H1 (cell line): ENCODE measurements around the gene STK11IP. TPM values are rescaled to one million over a fixed set of nuclear protein-coding genes. Genes with fewer than 3 reads are reported as not detected.

ENCODE experiments used
- CTCF ChIA-PET: fragments of 300-600 bp; sonication (Branson Sonifier 250); formaldehyde crosslinking; loops from one replicate; lab custom pipeline; 2021; ENCODE audit not compliant: partially characterized antibody; lab: Charles Lee
- POLR2A ChIA-PET: fragments of 300-600 bp; sonication (Branson Sonifier 250); formaldehyde crosslinking; loops from one replicate; lab custom pipeline; 2021; ENCODE audit warnings: inconsistent platforms; ENCODE audit not compliant: partially characterized antibody; lab: Charles Lee
- DNase-seq, 2 experiments: peaks; one replicate each; pipeline versions ENCODE4 v3.0.0 to v3.0.0-alpha.2; 2010 to 2022; ENCODE audit warnings: low spot score in 2 of 2, low read depth in 1 of 2, mixed read lengths in 1 of 2
- FAIRE-seq: peaks from 2 replicates; lab custom pipeline; 2011; peaks lifted over from hg19 to GRCh38; lab: Jason Lieb, UNC
- H2AFZ ChIP-seq: 2 replicates; pipeline ENCODE4 v1.8.1; 2012; ENCODE audit warnings: low read length, inconsistent platforms
- H2AK5ac ChIP-seq: 2 replicates; pipeline ENCODE4 v1.6.1; 2013; ENCODE audit warnings: low read depth, low read length
- H2BK120ac ChIP-seq: replicated peaks from 2 replicates; pipeline ENCODE3; 2013; ENCODE audit warnings: low read depth, low read length, inconsistent platforms
- H2BK12ac ChIP-seq: 2 replicates; pipeline ENCODE4 v1.6.1; 2013; ENCODE audit warnings: low read depth, low read length
- H2BK15ac ChIP-seq: 2 replicates; pipeline ENCODE4 v1.6.1; 2013; ENCODE audit warnings: low read length
- H2BK20ac ChIP-seq: 2 replicates; pipeline ENCODE4 v1.6.1; 2013; ENCODE audit warnings: low read length
- H2BK5ac ChIP-seq: 2 replicates; pipeline ENCODE4 v1.6.1; 2013; ENCODE audit warnings: low read depth, low read length
- H3K14ac ChIP-seq: 2 replicates; pipeline ENCODE4 v1.6.1; 2013; ENCODE audit warnings: inconsistent platforms; ENCODE audit not compliant: insufficient read length
- H3K18ac ChIP-seq: 2 replicates; pipeline ENCODE4 v1.6.1; 2013; ENCODE audit warnings: low read length; ENCODE audit errors: extremely low read depth
- H3K23ac ChIP-seq: 2 replicates; pipeline ENCODE4 v1.6.1; 2013; ENCODE audit warnings: inconsistent platforms; ENCODE audit not compliant: insufficient read length
- H3K23me2 ChIP-seq: 2 replicates; pipeline ENCODE4 v1.6.1; 2013; ENCODE audit warnings: low read depth, low read length
- H3K27ac ChIP-seq: 2 replicates; pipeline ENCODE4 v1.6.1; 2011; ENCODE audit warnings: low read depth, low read length, inconsistent platforms
- H3K27me3 ChIP-seq, 4 experiments: replicated peaks in 1 of 4; 1 replicate in 1 of 4; 2 replicates in 3 of 4; pipeline versions ENCODE4 v1.6.1 to v1.8.1; 2011 to 2013; ENCODE audit warnings: low read length in 3 of 4, mild to moderate bottlenecking in 3 of 4, inconsistent platforms in 2 of 4, mixed read lengths in 2 of 4, moderate library complexity in 1 of 4; ENCODE audit not compliant: control insufficient read depth in 3 of 4, insufficient read depth in 3 of 4; ENCODE audit errors: extremely low read depth in 1 of 4
- H3K36me3 ChIP-seq, 4 experiments: 2 replicates each; pipeline versions ENCODE4 v1.6.1 to v1.8.1; 2011 to 2013; ENCODE audit warnings: mild to moderate bottlenecking in 4 of 4, low read length in 3 of 4, moderate library complexity in 2 of 4, control low read depth in 1 of 4, inconsistent platforms in 1 of 4; ENCODE audit not compliant: insufficient read depth in 4 of 4, control insufficient read depth in 2 of 4
- H3K4ac ChIP-seq: replicated peaks from 2 replicates; pipeline ENCODE3; 2013; ENCODE audit warnings: low read length, low read depth, mixed read lengths, inconsistent platforms; ENCODE audit not compliant: insufficient read length
- H3K4me1 ChIP-seq, 4 experiments: replicated peaks in 1 of 4; 1 replicate in 1 of 4; 2 replicates in 3 of 4; pipeline versions ENCODE4 v1.6.1 to v1.8.1; 2011 to 2013; ENCODE audit warnings: low read length in 3 of 4, inconsistent platforms in 2 of 4, mixed read lengths in 1 of 4; ENCODE audit not compliant: insufficient read depth in 4 of 4, control insufficient read depth in 3 of 4
- H3K4me2 ChIP-seq, 2 experiments: 2 replicates each; pipeline versions ENCODE4 v1.6.1 to v1.8.1; 2011 to 2013; ENCODE audit warnings: low read depth in 2 of 2, low read length in 2 of 2, control low read depth in 1 of 2, inconsistent platforms in 1 of 2, mild to moderate bottlenecking in 1 of 2; ENCODE audit not compliant: insufficient read depth in 1 of 2
- H3K4me3 ChIP-seq, 4 experiments: fragments of 200-600, 300-600 bp in 1 of 4; sonication (generic), shearing (Covaris generic), sonication (Bioruptor Twin) in 1 of 4; 2 replicates each; pipeline versions ENCODE4 v1.5.1 to v1.8.1; 2011 to 2016; ENCODE audit warnings: low read length in 4 of 4, low read depth in 3 of 4, control low read depth in 2 of 4, inconsistent platforms in 2 of 4, mild to moderate bottlenecking in 2 of 4, mixed read lengths in 1 of 4, moderate library complexity in 1 of 4; ENCODE audit not compliant: insufficient read depth in 2 of 4; ENCODE audit errors: extremely low read depth in 1 of 4
- H3K56ac ChIP-seq: replicated peaks from 2 replicates; pipeline ENCODE3; 2013; ENCODE audit warnings: low read depth, mild to moderate bottlenecking, mixed read lengths, low read length, inconsistent platforms; ENCODE audit not compliant: insufficient read length
- H3K79me1 ChIP-seq: 2 replicates; pipeline ENCODE4 v1.6.1; 2013; ENCODE audit warnings: low read depth, low read length, control low read depth
- H3K79me2 ChIP-seq, 2 experiments: 2 replicates each; pipeline versions ENCODE4 v1.6.1 to v1.8.1; 2012 to 2013; ENCODE audit warnings: low read length in 2 of 2, mild to moderate bottlenecking in 2 of 2, inconsistent platforms in 1 of 2; ENCODE audit not compliant: insufficient read depth in 2 of 2, control insufficient read depth in 1 of 2
- H3K9ac ChIP-seq, 4 experiments: replicated peaks in 1 of 4; 1 replicate in 1 of 4; 2 replicates in 3 of 4; pipeline versions ENCODE4 v1.6.1 to v1.8.1; 2011 to 2013; ENCODE audit warnings: low read depth in 3 of 4, low read length in 3 of 4, control low read depth in 2 of 4, mild to moderate bottlenecking in 2 of 4, moderate library complexity in 2 of 4, inconsistent platforms in 1 of 4; ENCODE audit errors: extremely low read depth in 1 of 4
- H3K9me3 ChIP-seq, 2 experiments: 2 replicates each; pipeline versions ENCODE4 v1.6.1 to v1.8.1; 2012 to 2013; ENCODE audit warnings: mild to moderate bottlenecking in 2 of 2, moderate library complexity in 2 of 2, control low read depth in 1 of 2, inconsistent platforms in 1 of 2, low read depth in 1 of 2, low read length in 1 of 2, mixed read lengths in 1 of 2; ENCODE audit not compliant: insufficient read depth in 2 of 2
- H4K20me1 ChIP-seq, 2 experiments: replicated peaks in 1 of 2; 2 replicates each; pipeline versions ENCODE3 to v1.8.1; 2011 to 2013; ENCODE audit warnings: inconsistent platforms in 2 of 2, low read length in 2 of 2, mild to moderate bottlenecking in 1 of 2; ENCODE audit not compliant: insufficient read depth in 2 of 2, control insufficient read depth in 1 of 2
- H4K5ac ChIP-seq: 2 replicates; pipeline ENCODE4 v1.6.1; 2013; ENCODE audit warnings: low read length, low read depth, mixed read lengths, inconsistent platforms; ENCODE audit not compliant: insufficient read length
- H4K8ac ChIP-seq: 2 replicates; pipeline ENCODE4 v1.8.0; 2013; ENCODE audit warnings: mild to moderate bottlenecking, moderate library complexity, low read length, inconsistent platforms; ENCODE audit not compliant: insufficient read depth; ENCODE audit errors: extremely low read depth
- H4K91ac ChIP-seq: replicated peaks from 2 replicates; pipeline ENCODE3; 2013; ENCODE audit warnings: low read length, mixed read lengths, inconsistent platforms; ENCODE audit not compliant: insufficient read length
- BACH1 ChIP-seq: IDR thresholded peaks from 2 replicates; pipeline ENCODE4 v1.6.1; 2012; ENCODE audit warnings: low read length, improper control_type of control experiment
- CHD1 ChIP-seq: IDR thresholded peaks from 2 replicates; pipeline ENCODE4 v1.6.1; 2012; ENCODE audit warnings: low read depth, low read length, improper control_type of control experiment
- FOSL1 ChIP-seq: IDR thresholded peaks from 2 replicates; pipeline ENCODE4 v1.6.1; 2011; ENCODE audit warnings: mild to moderate bottlenecking, low read depth, low read length, moderate library complexity; ENCODE audit not compliant: insufficient read depth
- GTF2F1 ChIP-seq: IDR thresholded peaks from 2 replicates; pipeline ENCODE4 v1.6.1; 2012; ENCODE audit warnings: low read depth, low read length, improper control_type of control experiment, borderline replicate concordance
- KDM1A ChIP-seq: fragments of 200-600, 300-600 bp; sonication (generic); IDR thresholded peaks from 2 replicates; pipeline ENCODE4 v1.7.1; 2016; ENCODE audit warnings: mild to moderate bottlenecking, low read length, borderline replicate concordance
- KDM4A ChIP-seq: IDR thresholded peaks from one replicate; pipeline ENCODE4 v1.7.1; 2012; ENCODE audit warnings: low read depth, mild to moderate bottlenecking, moderate library complexity, low read length, inconsistent platforms; ENCODE audit not compliant: severe bottlenecking
- PHF8 ChIP-seq: fragments of 200-600 bp; sonication (generic); conservative IDR thresholded peaks from 2 replicates; pipeline ENCODE4 v1.7.1; 2012; ENCODE audit warnings: low read depth, mild to moderate bottlenecking, inconsistent platforms, low read length, moderate library complexity
- POLR2A ChIP-seq, 2 experiments: IDR thresholded peaks; 1 replicate in 1 of 2; 2 replicates in 1 of 2; pipeline ENCODE4 v1.6.1; 2011; ENCODE audit warnings: low read depth in 2 of 2, low read length in 2 of 2, mild to moderate bottlenecking in 2 of 2; ENCODE audit errors: control extremely low read depth in 1 of 2
- RBBP5 ChIP-seq: IDR thresholded peaks from 2 replicates; pipeline ENCODE4 v1.7.1; 2012; ENCODE audit warnings: low read depth, mild to moderate bottlenecking, inconsistent platforms, low read length, moderate library complexity, borderline replicate concordance
- RFX5 ChIP-seq: IDR thresholded peaks from 2 replicates; pipeline ENCODE4 v1.6.1; 2011; ENCODE audit warnings: low read depth, low read length, improper control_type of control experiment, borderline replicate concordance
- SIX5 ChIP-seq: IDR thresholded peaks from 2 replicates; pipeline ENCODE4 v1.6.1; 2011; ENCODE audit warnings: mild to moderate bottlenecking, low read depth, low read length
- SP1 ChIP-seq: IDR thresholded peaks from 2 replicates; pipeline ENCODE4 v1.6.1; 2011; ENCODE audit warnings: low read depth, low read length
- SUZ12 ChIP-seq: fragments of 200-600 bp; sonication (generic); IDR thresholded peaks from 2 replicates; pipeline ENCODE4 v1.6.1; 2012; ENCODE audit warnings: mild to moderate bottlenecking, inconsistent platforms, low read length, moderate library complexity, mixed read lengths
- WGBS, 2 experiments: shearing (Covaris generic) in 1 of 2; methylation state at CpG; one replicate each; pipeline versions ENCODE4 v1.1.6 to v1.1.7; 2013 to 2015; ENCODE audit warnings: low lambda C conversion rate in 2 of 2, mixed read lengths in 2 of 2, inconsistent platforms in 1 of 2, low coverage in 1 of 2, missing lambda C conversion rate in 1 of 2; ENCODE audit not compliant: insufficient replicate concordance in 2 of 2, insufficient coverage in 1 of 2, insufficient read length in 1 of 2; ENCODE audit errors: extremely low coverage in 1 of 2, missing lambda C conversion rate in 1 of 2; 5-methylcytosine and 5-hydroxymethylcytosine counted together
- polyA plus RNA-seq, 7 experiments: library from polyadenylated mRNA; depleted of rRNA in 3 of 7; stranded (reverse) in 5 of 7; unstranded in 2 of 7; fragments of >200 nt in 5 of 7; fragments of 200-250 nt in 2 of 7; gene quantifications; 1 replicate in 5 of 7; 2 replicates in 1 of 7; 4 replicates in 1 of 7; pipeline versions ENCODE4 v1.2.1 to v1.2.3, GENCODE V29; 2011 to 2013; ENCODE audit warnings: missing spikeins in 2 of 7, mixed read lengths in 2 of 7
- total RNA-seq: library from RNA; stranded (reverse); fragmentation: NEBNext Ultra II Directional; extraction: Animal tissue kit (Norgen Biotek cat#: 25700); gene quantifications from 2 replicates; pipeline ENCODE4 v1.2.1, GENCODE V29; 2021
- TF ChIP-seq, protein P1 (sequence below): IDR thresholded peaks from 2 replicates; pipeline ENCODE4 v1.6.1; 2011; ENCODE audit warnings: low read depth, mild to moderate bottlenecking, low read length; ENCODE audit not compliant: insufficient read depth

Gene STK11IP
- total and polyA plus RNA-seq, 2 of the 8 experiments (the other 6 are each of a cell fraction or from before 2014, with no cell fraction given) = 18.5 to 29.6 TPM

DNA sequence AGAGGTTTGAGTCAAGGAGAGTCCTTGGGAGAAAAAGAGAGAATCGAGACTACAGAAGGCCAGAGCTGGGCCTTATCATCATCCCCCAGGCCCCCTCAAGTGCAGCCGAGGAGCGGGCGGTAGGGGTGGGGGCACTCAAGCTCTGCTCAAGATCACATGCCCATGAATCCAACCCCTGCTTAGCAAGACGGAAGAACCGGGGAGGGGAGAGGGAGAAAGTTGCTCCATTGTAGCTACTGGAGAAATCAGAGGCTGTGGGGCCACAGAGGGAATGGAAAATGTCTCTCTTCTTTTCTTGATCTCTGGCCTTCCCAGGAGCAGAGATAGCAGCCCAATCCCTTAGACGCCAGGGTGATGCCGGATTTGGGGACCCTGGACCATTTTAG lies 44.4 kb downstream of the STK11IP start:
- no peak overlapping the region for H2AK5ac ChIP-seq
- CTCF ChIA-PET = interaction anchor here (0.7 to 22.0 kb wide), 52 partner anchors 9 to 1217 kb away, joined by 3 to 356 read pairs (median 5); partner anchors contain the start of genes CHPF and TMEM198
- no peak overlapping the region for H4K8ac ChIP-seq
- H3K27ac ChIP-seq = no peak overlapping the region
- H2AFZ ChIP-seq = no peak overlapping the region
- no peak overlapping the region for H3K14ac ChIP-seq
- no peak overlapping the region for H3K56ac ChIP-seq
- no peak overlapping the region for H3K23ac ChIP-seq
- H3K4me2 ChIP-seq = no peak overlapping the region
- H3K36me3 ChIP-seq = no peaks in the 10 kb centered on the region
- H4K20me1 ChIP-seq = peaks cover 0 to 3% of the 10 kb centered on the region in 2 experiments
- H3K23me2 ChIP-seq = peaks cover 3% of the 10 kb centered on the region; the same call in 1 of the 2 replicates
- no peak overlapping the region for H4K91ac ChIP-seq
- FAIRE-seq (no peak), DNase-seq (no peak)
- WGBS, 2 experiments = 79% methylated on average over 8 of the region's 8 CpGs; no CpG with 5 or more reads in 1 of the 2 experiments
- H3K4me3 ChIP-seq = no peak overlapping the region
- H3K18ac ChIP-seq = no peak overlapping the region; the same call in 1 of the 2 replicates
- H3K4me1 ChIP-seq = peaks cover 0 to 6% (median 2%) of the 10 kb centered on the region in 4 experiments; a peak in 5 of 7 replicates
- no peak overlapping the region for H3K4ac ChIP-seq
- no peaks in the 10 kb centered on the region for H3K79me2 ChIP-seq
- no peak overlapping the region for H2BK15ac ChIP-seq
- no peaks in the 10 kb centered on the region for H3K79me1 ChIP-seq
- H2BK12ac ChIP-seq = no peak overlapping the region
- POLR2A ChIA-PET = interaction anchor here (1.2 to 3.1 kb wide), 5 partner anchors 9 to 80 kb away, joined by 3 to 11 read pairs (median 5); no protein-coding TSS in a partner anchor
- H2BK5ac ChIP-seq = no peak overlapping the region
- no peak overlapping the region for H2BK20ac ChIP-seq
- peaks cover 0 to 6% (median 3%) of the 10 kb centered on the region in 4 experiments; a peak in 5 of 7 replicates for H3K27me3 ChIP-seq
- no peaks in the 10 kb centered on the region for H3K9me3 ChIP-seq
- no peak overlapping the region for H3K9ac ChIP-seq
- H2BK120ac ChIP-seq = no peak overlapping the region
- no peak overlapping the region for H4K5ac ChIP-seq
- TF ChIP-seq KDM1A (no peak), POLR2A (IDR thresholded peaks at IDR 0.05; ENCODE audit: control extremely low read depth in 1 of 2, low read depth in 2 of 2, low read length in 2 of 2) (no peak), SUZ12 (no peak), SIX5 (no peak), GTF2F1 (no peak), CHD1 (no peak), RBBP5 (no peak), BACH1 (no peak), FOSL1 (no peak), PHF8 (no peak), KDM4A (no peak), RFX5 (no peak), SP1 (no peak)
- TF ChIP-seq, protein P1, sequence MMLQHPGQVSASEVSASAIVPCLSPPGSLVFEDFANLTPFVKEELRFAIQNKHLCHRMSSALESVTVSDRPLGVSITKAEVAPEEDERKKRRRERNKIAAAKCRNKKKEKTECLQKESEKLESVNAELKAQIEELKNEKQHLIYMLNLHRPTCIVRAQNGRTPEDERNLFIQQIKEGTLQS = no peak
